Panc1 (cell line): ENCODE data around the gene DTHD1. TPM values are rescaled to one million over a fixed set of nuclear protein-coding genes. Genes with fewer than 3 reads are reported as not detected.
A peak's percentile ranks its signal among the peaks of the same experiment; 100 is the strongest.

Source experiments
- ATAC-seq: fragments of 200-7000 bp; cut with Tn5 transposase; 2 replicates; pipeline ENCODE4 v1.9.1; 2020; ENCODE audit warnings: mild to moderate bottlenecking, moderate library complexity
- Bru-seq: library from RNA; stranded (reverse); fragments of 400-500 nt; gene quantifications from one replicate; lab custom pipeline; 2021; lab: Mats Ljungman, UMichigan
- BruChase-seq, 2 experiments: library from RNA; stranded (reverse); fragments of 400-500 nt; gene quantifications; one replicate each; lab custom pipeline; 2021; lab: Mats Ljungman, UMichigan
- BruUV-seq: library from RNA; stranded (reverse); fragments of 400-500 nt; replicated peaks from 2 replicates; lab custom pipeline; 2021; lab: Mats Ljungman, UMichigan
- CTCF ChIA-PET: fragments of 300-600 bp; sonication (Branson Sonifier 250); formaldehyde crosslinking; loops from one replicate; lab custom pipeline; 2022; ENCODE audit warnings: antibody characterized with exemption; lab: Charles Lee
- POLR2A ChIA-PET: fragments of 300-600 bp; sonication (Branson Sonifier 250); formaldehyde crosslinking; loops from one replicate; lab custom pipeline; 2022; ENCODE audit warnings: antibody characterized with exemption; lab: Charles Lee
- DNase-seq: peaks from one replicate; pipeline ENCODE4 v3.0.0-alpha.2; 2010; ENCODE audit warnings: low read depth, low spot score
- H3K27ac ChIP-seq: 2 replicates; pipeline ENCODE4 v1.5.1; 2011; ENCODE audit warnings: mild to moderate bottlenecking, low read length, inconsistent platforms
- H3K27me3 ChIP-seq: fragments of 200-500 bp; sonication (Bioruptor generic); 2 replicates; pipeline ENCODE4 v1.6.0; 2014; ENCODE audit warnings: low read length, inconsistent platforms; ENCODE audit not compliant: control insufficient read depth, insufficient read depth
- H3K36me3 ChIP-seq: fragments of 200-500 bp; sonication (Bioruptor generic); 2 replicates; pipeline ENCODE4 v1.5.1; 2014; ENCODE audit warnings: inconsistent platforms, mild to moderate bottlenecking, low read length, moderate library complexity; ENCODE audit not compliant: control insufficient read depth, insufficient read depth
- H3K4me1 ChIP-seq: 2 replicates; pipeline ENCODE4 v1.5.1; 2011; ENCODE audit warnings: inconsistent platforms, mild to moderate bottlenecking, low read length, moderate library complexity; ENCODE audit not compliant: control insufficient read depth, insufficient read depth
- H3K4me3 ChIP-seq, 2 experiments: 2 replicates each; pipeline ENCODE4 v1.5.1; 2011 to 2012; ENCODE audit warnings: low read depth in 2 of 2, low read length in 2 of 2, mild to moderate bottlenecking in 2 of 2, inconsistent platforms in 1 of 2, moderate library complexity in 1 of 2
- H3K9me3 ChIP-seq: fragments of 200-500 bp; sonication (Bioruptor generic); 2 replicates; pipeline ENCODE4 v1.5.1; 2014; ENCODE audit warnings: low read depth, mild to moderate bottlenecking, inconsistent platforms, low read length, moderate library complexity; ENCODE audit not compliant: control insufficient read depth, insufficient read depth
- CTCF ChIP-seq: fragments of 450-650 bp; IDR thresholded peaks from 2 replicates; pipeline ENCODE4 v1.5.1; 2017; ENCODE audit warnings: mild to moderate bottlenecking
- POLR2AphosphoS5 ChIP-seq: IDR thresholded peaks from 2 replicates; pipeline ENCODE4 v1.6.1; 2012; ENCODE audit warnings: mild to moderate bottlenecking, low read depth, low read length, moderate library complexity
- REST ChIP-seq, 2 experiments: IDR thresholded peaks; 2 replicates each; pipeline ENCODE4 v1.6.1; 2011 to 2012; ENCODE audit warnings: low read depth in 2 of 2, control low read depth in 1 of 2, low read length in 1 of 2, mild to moderate bottlenecking in 1 of 2, moderate library complexity in 1 of 2; ENCODE audit not compliant: insufficient read depth in 1 of 2
- SIN3A ChIP-seq: IDR thresholded peaks from 2 replicates; pipeline ENCODE4 v1.6.1; 2012; ENCODE audit warnings: low read depth, mild to moderate bottlenecking, low read length, moderate library complexity, borderline replicate concordance; ENCODE audit not compliant: insufficient read depth
- TCF7L2 ChIP-seq: IDR thresholded peaks from 2 replicates; pipeline ENCODE4 v1.6.1; 2011; ENCODE audit warnings: mild to moderate bottlenecking, low read depth, low read length, inconsistent platforms
- in situ Hi-C: cut with HindIII; loops from 2 replicates; pipeline ENCODE4 v1.10.0; 2016; ENCODE audit warnings: low sequenced_read_pairs, low pct_unique_long_range_greater_than_20kb
- intact Hi-C: fragments of 100-400 bp; cut with micrococcal nuclease; formaldehyde crosslinking; loops from one replicate; pipeline ENCODE4 v1.10.0; 2022; ENCODE audit not compliant: unreplicated experiment
- long read RNA-seq: library from polyadenylated mRNA; unstranded; transcript quantifications from one replicate; pipeline ENCODE4 v2.0.0, GENCODE V29; 2021; ENCODE audit not compliant: unreplicated experiment
- polyA plus RNA-seq: library from polyadenylated mRNA; unstranded; fragments of >200 nt; gene quantifications from one replicate; pipeline ENCODE4 v1.2.1, GENCODE V29; 2012; ENCODE audit warnings: missing spikeins; ENCODE audit not compliant: insufficient read length
- total RNA-seq: library from RNA; stranded (reverse); gene quantifications from one replicate; pipeline ENCODE4 v1.2.1, GENCODE V29; 2021; ENCODE audit not compliant: unreplicated experiment

The DTHD1 gene
- total RNA-seq (not detected), Bru-seq, nascent RNA (not detected), BruChase-seq, experiment 1, labeled RNA remaining after a 2-hour chase (not detected), BruChase-seq, experiment 2, labeled RNA remaining after a 6-hour chase (percentile 2 among the genes with signal in this experiment)
- not detected for polyA plus RNA-seq
- long read RNA-seq: 0 reads

GRCh38 chr4:36281384-36282106, at the start of gene DTHD1:
Gene DTHD1 (plus strand): TSS chr4:36281616. CDS start chr4:36281759, 143 bp downstream.
- no peaks in the 10 kb centered on the region for H3K4me1 ChIP-seq
- ChIA-PET CTCF (no interaction called here), POLR2A (no interaction called here)
- no peak within 1 kb of the TSS for H3K4me3 ChIP-seq
- TF ChIP-seq TCF7L2 (no peak), CTCF (no peak), SIN3A (no peak), POLR2AphosphoS5 (no peak), REST (IDR thresholded peaks at IDR 0.05; ENCODE audit: insufficient read depth in 1 of 2, low read depth in 2 of 2, low read length in 1 of 2) (no peak)
- no peaks in the 10 kb centered on the region for H3K36me3 ChIP-seq
- no peaks in the 10 kb centered on the region for H3K9me3 ChIP-seq
- in situ Hi-C loops (no loop called here), intact Hi-C loops (no loop called here)
- H3K27ac ChIP-seq: no peak within 1 kb of the TSS
- ATAC-seq (no peak), DNase-seq (no peak)
- BruUV-seq: no TSS peak
- no peaks in the 10 kb centered on the region for H3K27me3 ChIP-seq

- no peak for TF ChIP-seq TCF7L2
- no peak for TF ChIP-seq SIN3A
- TF ChIP-seq POLR2AphosphoS5: no peak
- TF ChIP-seq CTCF: no peak
- TF ChIP-seq REST (IDR thresholded peaks at IDR 0.05; ENCODE audit: insufficient read depth in 1 of 2, low read depth in 2 of 2, low read length in 1 of 2): no peak
- ChIA-PET POLR2A (no interaction called here), CTCF (no interaction called here)
- Histone ChIP-seq H3K9me3 (no peaks in the 10 kb centered on the region), H3K27me3 (no peaks in the 10 kb centered on the region), H3K4me3 (no peak overlapping the region), H3K36me3 (no peaks in the 10 kb centered on the region), H3K4me1 (no peaks in the 10 kb centered on the region), H3K27ac (no peak overlapping the region)
- in situ Hi-C loops: no loop called here
- ATAC-seq (no peak), DNase-seq (no peak)
- no TSS peak for BruUV-seq
- intact Hi-C loops: no loop called here
Measured at GRCh38 chr4:36233567-36234266, 47.7 kb upstream of the DTHD1 start.
